GM12878 (cell line): ENCODE measurements around the gene FERMT3. TPM values are rescaled to one million over a fixed set of nuclear protein-coding genes. Genes with fewer than 3 reads are reported as not detected.

ENCODE experiments used
- ATAC-seq: fragments of 200-7000 bp; cut with Tn5 transposase; 3 replicates; pipeline ENCODE4 v1.9.1; 2020; ENCODE audit warnings: mild to moderate bottlenecking, moderate library complexity
- BruUV-seq: library from RNA; stranded (reverse); fragments of 400-500 nt; replicated peaks from 2 replicates; lab custom pipeline; 2021; lab: Mats Ljungman, UMichigan
- CTCF ChIA-PET: fragments of 300-600 bp; sonication (Branson Sonifier 250); formaldehyde crosslinking; extraction: SDS; loops from one replicate; lab custom pipeline; 2021; ENCODE audit warnings: inconsistent platforms; lab: Yijun Ruan, JAX
- POLR2A ChIA-PET: fragments of 350-600 bp; formaldehyde crosslinking; extraction: SDS; loops from one replicate; lab custom pipeline; 2021; ENCODE audit warnings: inconsistent platforms; lab: Charles Lee
- RAD21 ChIA-PET: fragments of 300-600 bp; sonication (Branson Sonifier 250); formaldehyde crosslinking; loops from one replicate; lab custom pipeline; 2023; ENCODE audit warnings: antibody characterized with exemption; ENCODE audit not compliant: unreplicated experiment; lab: Charles Lee
- SMC1A ChIA-PET: fragments of 300-600 bp; sonication (Branson Sonifier 250); formaldehyde crosslinking; loops from one replicate; lab custom pipeline; 2023; ENCODE audit not compliant: unreplicated experiment, uncharacterized antibody; lab: Charles Lee
- DNase-seq: peaks from one replicate; pipeline ENCODE4 v3.0.0-alpha.2; 2011; ENCODE audit warnings: low read depth, low spot score
- FAIRE-seq: peaks from 3 replicates; lab custom pipeline; 2011; peaks lifted over from hg19 to GRCh38; lab: Jason Lieb, UNC
- H2AFZ ChIP-seq: 2 replicates; pipeline ENCODE4 v1.6.0; 2011; ENCODE audit warnings: low read depth, low read length, control low read depth; ENCODE audit not compliant: control insufficient read depth
- H3K27ac ChIP-seq: 2 replicates; pipeline ENCODE4 v1.5.1; 2011; ENCODE audit warnings: control low read depth; ENCODE audit not compliant: control insufficient read depth, insufficient read depth
- H3K27me3 ChIP-seq, 2 experiments: replicated peaks in 1 of 2; 2 replicates each; pipeline versions ENCODE4 v1.6.0 to v1.6.1; 2011; ENCODE audit warnings: low read length in 1 of 2; ENCODE audit not compliant: control insufficient read depth in 2 of 2, insufficient read depth in 2 of 2
- H3K36me3 ChIP-seq, 2 experiments: 2 replicates each; pipeline ENCODE4 v1.5.1; 2011; ENCODE audit warnings: low read length in 1 of 2; ENCODE audit not compliant: control insufficient read depth in 2 of 2, insufficient read depth in 2 of 2
- H3K4me1 ChIP-seq: 2 replicates; pipeline ENCODE4 v1.6.1; 2011; ENCODE audit warnings: mild to moderate bottlenecking, low read length, moderate library complexity, mixed read lengths; ENCODE audit not compliant: control insufficient read depth, insufficient read depth
- H3K4me2 ChIP-seq: 2 replicates; pipeline ENCODE4 v1.6.0; 2011; ENCODE audit warnings: control low read depth; ENCODE audit not compliant: control insufficient read depth, insufficient read depth
- H3K4me3 ChIP-seq: fragments of 200-600 bp; sonication (generic); 2 replicates; pipeline ENCODE4 v1.5.1; 2016
- H3K79me2 ChIP-seq: 2 replicates; pipeline ENCODE4 v1.6.0; 2011; ENCODE audit warnings: low read length; ENCODE audit not compliant: control insufficient read depth, insufficient read depth
- H3K9ac ChIP-seq: 2 replicates; pipeline ENCODE4 v1.8.0; 2011; ENCODE audit warnings: low read length, control low read depth, mixed read lengths; ENCODE audit not compliant: control insufficient read depth, insufficient read depth
- H3K9me3 ChIP-seq: replicated peaks from 3 replicates; pipeline ENCODE4 v1.5.1; 2011; ENCODE audit warnings: mild to moderate bottlenecking, low read length; ENCODE audit not compliant: control insufficient read depth, insufficient read depth
- H4K20me1 ChIP-seq: 2 replicates; pipeline ENCODE4 v1.6.0; 2011; ENCODE audit not compliant: control insufficient read depth, insufficient read depth
- CEBPZ ChIP-seq: fragments of 150-350 bp; IDR thresholded peaks from 2 replicates; pipeline ENCODE4 v1.6.1; 2016; ENCODE audit warnings: low read depth, low read length
- CREB1 ChIP-seq: IDR thresholded peaks from 2 replicates; pipeline ENCODE4 v1.6.1; 2012; ENCODE audit warnings: low read depth, mild to moderate bottlenecking, inconsistent platforms
- CTCF ChIP-seq, 3 experiments: IDR thresholded peaks in 2 of 3; conservative IDR thresholded peaks in 1 of 3; 2 replicates each; pipeline ENCODE4 v1.5.1; 2011; ENCODE audit warnings: low read depth in 3 of 3, low read length in 3 of 3, mild to moderate bottlenecking in 3 of 3, control low read depth in 2 of 3, moderate library complexity in 2 of 3, inconsistent platforms in 1 of 3, mixed read lengths in 1 of 3; ENCODE audit not compliant: control insufficient read depth in 2 of 3, insufficient read depth in 1 of 3; ENCODE audit errors: extremely low read depth in 1 of 3
- SMC3 ChIP-seq: IDR thresholded peaks from 2 replicates; pipeline ENCODE4 v1.6.1; 2011; ENCODE audit warnings: low read length, improper control_type of control experiment, borderline replicate concordance
- SREBF2 ChIP-seq: IDR thresholded peaks from 2 replicates; pipeline ENCODE4 v1.6.1; 2012; ENCODE audit warnings: mild to moderate bottlenecking, low read length
- WGBS: methylation state at CpG from one replicate; pipeline ENCODE4 v1.1.6; 2016; ENCODE audit warnings: low lambda C conversion rate; ENCODE audit not compliant: insufficient replicate concordance, insufficient coverage; ENCODE audit errors: missing lambda C conversion rate; 5-methylcytosine and 5-hydroxymethylcytosine counted together
- in situ Hi-C: fragments of 300-500 bp; cut with MboI; formaldehyde crosslinking; loops from 9 replicates; pipeline ENCODE4 v1.14.3; 2018; ENCODE audit warnings: mixed read lengths
- intact Hi-C: fragments of 100-400 bp; cut with micrococcal nuclease; formaldehyde crosslinking; loops from one replicate; pipeline ENCODE4 v1.14.2; 2022; ENCODE audit not compliant: unreplicated experiment
- polyA plus RNA-seq, 11 experiments: library from polyadenylated mRNA; depleted of rRNA in 4 of 11; unstranded in 6 of 11; stranded (reverse) in 5 of 11; fragments of >200 nt; fragmentation: Nextera tagmentation in 4 of 11; fragmentation: Illumina TruSeq in 1 of 11; extraction: Ambion mirVana in 4 of 11; extraction: Trizol in 1 of 11; gene quantifications; 1 replicate in 1 of 11; 2 replicates in 10 of 11; pipeline versions ENCODE4 v1.2.1 to v1.2.3, GENCODE V29; 2011 to 2016; ENCODE audit warnings: inconsistent platforms in 2 of 11, missing spikeins in 2 of 11, low read depth in 1 of 11
- total RNA-seq, 4 experiments: library from RNA; depleted of rRNA in 3 of 4; stranded (reverse); fragments of >200 nt in 3 of 4; fragmentation: Illumina TruSeq in 1 of 4; extraction: Trizol in 1 of 4; gene quantifications; 2 replicates each; pipeline versions ENCODE4 v1.2.1 to v1.2.3, GENCODE V29; 2013 to 2021

Gene FERMT3
- total and polyA plus RNA-seq, 10 of the 15 experiments (the other 5 are each of a cell fraction or from before 2014, with no cell fraction given) = 2.0 to 211 (median 114) TPM

DNA sequence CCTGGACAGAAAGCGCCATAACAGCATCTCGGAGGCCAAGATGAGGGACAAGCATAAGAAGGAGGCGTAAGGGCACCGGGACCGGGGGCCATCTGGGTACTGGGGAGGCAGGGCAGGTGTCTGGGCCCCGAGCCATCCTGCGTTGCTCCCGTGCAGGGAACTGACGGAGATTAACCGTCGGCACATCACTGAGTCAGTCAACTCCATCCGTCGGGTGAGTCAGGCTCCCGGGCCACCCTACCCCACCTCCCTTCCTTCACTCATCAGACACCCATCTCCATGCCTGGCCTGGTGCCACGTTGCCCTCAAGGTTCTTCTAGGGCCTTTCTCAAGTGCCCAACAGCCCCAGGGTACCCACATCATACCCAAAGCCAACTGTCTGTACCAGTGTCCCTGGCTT is 59.8 kb downstream of the FERMT3 start:
- ATAC-seq (no peak), DNase-seq (no peak), FAIRE-seq (no peak)
- H3K27ac ChIP-seq = no peak overlapping the region
- ChIA-PET POLR2A (interaction anchor here (2.1 kb wide), 1 partner anchor 8 kb away, joined by 7 read pairs; no protein-coding TSS in a partner anchor), SMC1A (no interaction called here), RAD21 (no interaction called here), CTCF (no interaction called here)
- in situ Hi-C loops (no loop called here), intact Hi-C loops (no loop called here)
- H3K9me3 ChIP-seq = no peaks in the 10 kb centered on the region
- H3K4me1 ChIP-seq = peaks cover 9% of the 10 kb centered on the region
- no peaks in the 10 kb centered on the region; a peak in 2 of 4 replicates for H3K36me3 ChIP-seq
- TF ChIP-seq CEBPZ (no peak), CREB1 (no peak), SMC3 (no peak), SREBF2 (no peak), CTCF (IDR thresholded peaks at IDR 0.05 in 2 of 3, conservative IDR thresholded peaks at IDR 0.05 in 1 of 3; ENCODE audit: control insufficient read depth in 2 of 3, extremely low read depth in 1 of 3, insufficient read depth in 1 of 3, low read depth in 3 of 3, low read length in 3 of 3) (no peak)
- H4K20me1 ChIP-seq = no peaks in the 10 kb centered on the region
- WGBS = 95% methylated on average over 15 of the region's 15 CpGs
- H3K79me2 ChIP-seq = peaks cover 9% of the 10 kb centered on the region
- no peak overlapping the region for H3K4me2 ChIP-seq
- H3K27me3 ChIP-seq = no peaks in the 10 kb centered on the region
- BruUV-seq = no TSS peak
- no peak overlapping the region for H3K9ac ChIP-seq
- no peak overlapping the region for H2AFZ ChIP-seq
- no peak overlapping the region for H3K4me3 ChIP-seq
